Karpas-422 (cell line): ENCODE measurements around the gene PRKAG2. TPM values are rescaled to one million over a fixed set of nuclear protein-coding genes. Genes with fewer than 3 reads are reported as not detected.
A peak's percentile ranks its signal among the peaks of the same experiment; 100 is the strongest.
"Not testable (repeated sequence)": the region's sequence is repeated elsewhere in the genome, so short reads cannot be mapped to it uniquely, and the experiment has no call there.

Experiments
- DNase-seq: peaks from one replicate; pipeline ENCODE4 v3.0.0-alpha.2; 2015
- H2AFZ ChIP-seq: fragments of 200-600 bp; sonication (generic); 2 replicates; pipeline ENCODE4 v1.6.1; 2014; ENCODE audit warnings: antibody characterized with exemption, low read length, mixed read lengths
- H3K27ac ChIP-seq: fragments of 200-600 bp; sonication (generic); 2 replicates; pipeline ENCODE4 v1.5.1; 2014; ENCODE audit warnings: mild to moderate bottlenecking, low read length, moderate library complexity
- H3K27me3 ChIP-seq: fragments of 200-600 bp; sonication (generic); 2 replicates; pipeline ENCODE4 v1.6.1; 2014; ENCODE audit warnings: low read length, mixed read lengths
- H3K36me3 ChIP-seq: fragments of 200-600 bp; sonication (generic); 2 replicates; pipeline ENCODE4 v1.6.1; 2014; ENCODE audit warnings: low read length, mixed read lengths; ENCODE audit not compliant: insufficient read depth
- H3K4me1 ChIP-seq: fragments of 200-600 bp; sonication (generic); 2 replicates; pipeline ENCODE4 v1.6.1; 2014; ENCODE audit warnings: mild to moderate bottlenecking, low read length, mixed read lengths
- H3K4me2 ChIP-seq: fragments of 200-600 bp; sonication (generic); 2 replicates; pipeline ENCODE4 v1.6.1; 2014; ENCODE audit warnings: low read length, low read depth, mild to moderate bottlenecking; ENCODE audit not compliant: poor library complexity, severe bottlenecking
- H3K4me3 ChIP-seq: fragments of 200-600 bp; sonication (generic); 2 replicates; pipeline ENCODE4 v1.5.1; 2014; ENCODE audit warnings: mild to moderate bottlenecking, antibody characterized with exemption, low read length, mixed read lengths
- H3K79me2 ChIP-seq: fragments of 200-600 bp; sonication (generic); 2 replicates; pipeline ENCODE4 v1.6.1; 2014; ENCODE audit warnings: mild to moderate bottlenecking, low read length, mixed read lengths
- H3K9ac ChIP-seq: fragments of 200-600 bp; sonication (generic); 2 replicates; pipeline ENCODE4 v1.6.0; 2014; ENCODE audit warnings: low read length
- H3K9me2 ChIP-seq: fragments of 200-600 bp; sonication (generic), shearing (Covaris generic); replicated peaks from 2 replicates; pipeline ENCODE4 v1.6.0; 2014; ENCODE audit warnings: mild to moderate bottlenecking, low read length, moderate library complexity; ENCODE audit not compliant: insufficient read depth
- H3K9me3 ChIP-seq: fragments of 300-700, 200-600 bp; sonication (generic); 2 replicates; pipeline ENCODE4 v1.6.1; 2014; ENCODE audit warnings: low read length, mixed read lengths
- H4K20me1 ChIP-seq: fragments of 200-600 bp; sonication (generic); 2 replicates; pipeline ENCODE4 v1.6.1; 2014; ENCODE audit warnings: mild to moderate bottlenecking, antibody characterized with exemption, low read length, low read depth; ENCODE audit not compliant: insufficient read depth
- total RNA-seq: library from RNA; depleted of rRNA; stranded (reverse); fragments of >200 nt; shearing (Covaris generic); gene quantifications from 2 replicates; pipeline ENCODE4 v1.2.3, GENCODE V29; 2014; ENCODE audit warnings: low replicate concordance

The PRKAG2 gene
- total RNA-seq, 1 experiment from 2014 or later = 6.3 TPM

GRCh38 chr7:151581741-151582140 is 295.2 kb downstream of the PRKAG2 start:
- H3K4me3 ChIP-seq = no peak overlapping the region
- no peak overlapping the region for H3K9ac ChIP-seq
- H3K27me3 ChIP-seq = no peaks in the 10 kb centered on the region
- no peak overlapping the region for H3K4me2 ChIP-seq
- no peak overlapping the region for H2AFZ ChIP-seq
- H3K9me3 ChIP-seq = no peaks in the 10 kb centered on the region
- DNase-seq = no peak
- no peak overlapping the region for H3K27ac ChIP-seq
- no peaks in the 10 kb centered on the region for H3K9me2 ChIP-seq
- H3K79me2 ChIP-seq = no peaks in the 10 kb centered on the region
- no peaks in the 10 kb centered on the region for H4K20me1 ChIP-seq
- no peaks in the 10 kb centered on the region for H3K36me3 ChIP-seq
- H3K4me1 ChIP-seq = no peaks in the 10 kb centered on the region

GRCh38 chr7:151579644-151580043 is 297.3 kb downstream of the PRKAG2 start:
- Histone ChIP-seq H3K4me1 (no peaks in the 10 kb centered on the region), H2AFZ (no peak overlapping the region), H3K27ac (no peak overlapping the region), H4K20me1 (no peaks in the 10 kb centered on the region), H3K4me2 (no peak overlapping the region), H3K79me2 (no peaks in the 10 kb centered on the region), H3K9me3 (no peaks in the 10 kb centered on the region), H3K4me3 (no peak overlapping the region), H3K36me3 (no peaks in the 10 kb centered on the region), H3K27me3 (no peaks in the 10 kb centered on the region), H3K9me2 (no peaks in the 10 kb centered on the region), H3K9ac (no peak overlapping the region)
- no peak for DNase-seq

DNA sequence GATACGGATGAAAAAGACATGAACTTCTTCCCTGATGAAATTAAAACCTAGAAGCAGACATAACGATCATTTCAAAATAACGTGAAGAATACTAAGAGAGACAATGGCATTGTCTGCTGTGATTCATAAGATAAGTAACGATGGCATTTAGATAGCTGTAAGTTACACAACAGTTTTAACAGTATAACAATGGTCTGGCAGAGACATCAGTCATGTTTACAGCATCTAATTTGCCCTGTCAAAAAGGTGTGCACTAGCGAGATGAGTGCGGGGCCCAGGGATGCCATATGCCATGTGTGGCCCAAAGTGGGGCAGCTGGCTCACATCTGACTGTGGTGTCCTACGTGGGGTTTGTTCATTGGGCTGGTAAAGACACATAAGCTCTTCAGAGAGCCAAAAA is 301.5 kb downstream of the PRKAG2 start:
- H3K36me3 ChIP-seq = no peaks in the 10 kb centered on the region
- H4K20me1 ChIP-seq = no peaks in the 10 kb centered on the region
- H3K9me3 ChIP-seq = no peaks in the 10 kb centered on the region
- no peaks in the 10 kb centered on the region for H3K79me2 ChIP-seq
- no peaks in the 10 kb centered on the region for H3K4me1 ChIP-seq
- DNase-seq = no peak
- H3K27me3 ChIP-seq = no peaks in the 10 kb centered on the region
- H3K27ac ChIP-seq = no peak overlapping the region
- H3K9me2 ChIP-seq = no peaks in the 10 kb centered on the region
- no peak overlapping the region for H3K4me3 ChIP-seq
- H2AFZ ChIP-seq = no peak overlapping the region
- H3K9ac ChIP-seq = no peak overlapping the region
- H3K4me2 ChIP-seq = no peak overlapping the region

GRCh38 chr7:151573046-151573445 is 303.9 kb downstream of the PRKAG2 start:
- H4K20me1 ChIP-seq, H3K4me1 ChIP-seq, H3K79me2 ChIP-seq, H3K4me2 ChIP-seq, H3K27me3 ChIP-seq, H3K27ac ChIP-seq, DNase-seq, H2AFZ ChIP-seq, H3K9me2 ChIP-seq, H3K9ac ChIP-seq, H3K36me3 ChIP-seq, H3K4me3 ChIP-seq, H3K9me3 ChIP-seq: not testable (repeated sequence)

DNA sequence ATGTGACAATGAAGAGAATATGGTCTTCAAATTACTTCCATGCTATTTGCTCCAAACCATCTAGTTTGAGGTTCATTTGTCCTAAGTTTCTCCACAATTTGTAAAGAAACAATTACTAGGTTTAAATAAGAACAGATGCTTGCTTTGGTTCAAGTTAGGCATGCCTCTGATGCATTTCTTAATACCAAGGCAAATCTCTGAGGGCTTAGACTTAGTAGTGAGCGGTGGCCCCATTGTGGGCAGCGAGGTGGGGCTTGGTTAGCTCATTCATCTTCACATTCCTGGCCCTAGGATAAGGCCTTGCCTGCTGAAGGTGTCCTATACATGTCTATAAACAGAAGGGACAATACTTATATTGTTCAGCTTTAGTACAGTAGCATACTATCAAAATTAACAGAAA is 304.8 kb downstream of the PRKAG2 start:
- Histone ChIP-seq H3K36me3 (no peaks in the 10 kb centered on the region), H3K9me2 (no peaks in the 10 kb centered on the region), H3K4me3 (no peak overlapping the region), H3K9me3 (no peaks in the 10 kb centered on the region), H3K27ac (no peak overlapping the region), H4K20me1 (no peaks in the 10 kb centered on the region), H3K4me1 (peaks cover 3% of the 10 kb centered on the region; the same call in 1 of the 2 replicates), H3K79me2 (no peaks in the 10 kb centered on the region), H3K4me2 (no peak overlapping the region), H3K27me3 (no peaks in the 10 kb centered on the region), H3K9ac (no peak overlapping the region), H2AFZ (no peak overlapping the region)
- no peak for DNase-seq

GRCh38 chr7:151571471-151571870 is 305.4 kb downstream of the PRKAG2 start:
- Histone ChIP-seq H4K20me1 (no peaks in the 10 kb centered on the region), H3K9me2 (no peaks in the 10 kb centered on the region), H3K79me2 (no peaks in the 10 kb centered on the region), H3K4me1 (peaks cover 3% of the 10 kb centered on the region; the same call in 1 of the 2 replicates), H3K27me3 (no peaks in the 10 kb centered on the region), H3K9ac (no peak overlapping the region), H3K9me3 (no peaks in the 10 kb centered on the region), H3K4me3 (no peak overlapping the region), H3K4me2 (no peak overlapping the region), H2AFZ (no peak overlapping the region), H3K27ac (no peak overlapping the region), H3K36me3 (no peaks in the 10 kb centered on the region)
- no peak for DNase-seq

GRCh38 chr7:151570366-151570915 is 306.5 kb downstream of the PRKAG2 start:
- Histone ChIP-seq H4K20me1 (no peaks in the 10 kb centered on the region), H3K4me1 (peaks cover 3% of the 10 kb centered on the region; the same call in 1 of the 2 replicates), H3K9me3 (no peaks in the 10 kb centered on the region), H3K9ac (no peak overlapping the region), H3K79me2 (no peaks in the 10 kb centered on the region), H3K9me2 (no peaks in the 10 kb centered on the region), H2AFZ (no peak overlapping the region), H3K36me3 (no peaks in the 10 kb centered on the region), H3K27me3 (no peaks in the 10 kb centered on the region), H3K4me2 (no peak overlapping the region), H3K4me3 (no peak overlapping the region), H3K27ac (no peak overlapping the region)
- DNase-seq = peak; percentile 65

- no peak overlapping the region for H3K4me3 ChIP-seq
- no peaks in the 10 kb centered on the region for H4K20me1 ChIP-seq
- H3K27me3 ChIP-seq = no peaks in the 10 kb centered on the region
- no peak for DNase-seq
- H3K4me1 ChIP-seq = peaks cover 3% of the 10 kb centered on the region; the same call in 1 of the 2 replicates
- H3K36me3 ChIP-seq = no peaks in the 10 kb centered on the region
- no peaks in the 10 kb centered on the region for H3K79me2 ChIP-seq
- H3K9me2 ChIP-seq = no peaks in the 10 kb centered on the region
- no peak overlapping the region for H2AFZ ChIP-seq
- no peak overlapping the region for H3K27ac ChIP-seq
- no peaks in the 10 kb centered on the region for H3K9me3 ChIP-seq
- H3K9ac ChIP-seq = no peak overlapping the region
- no peak overlapping the region for H3K4me2 ChIP-seq
Measured at GRCh38 chr7:151568956-151569940, 307.7 kb downstream of the PRKAG2 start.
